NAMALWA (cell line): Measurements from ENCODE around the gene ASCC1.
"Not testable (repeated sequence)": the region's sequence is repeated elsewhere in the genome, so short reads cannot be mapped to it uniquely, and the experiment has no call there.

Experiments used
- DNase-seq: peaks from one replicate; pipeline ENCODE4 v3.0.0-alpha.2; 2015; ENCODE audit warnings: low spot score

Gene ASCC1

GRCh38 chr10:72124989-72125388, 91.1 kb downstream of the ASCC1 start:
- no peak for DNase-seq

GRCh38 chr10:72124381-72124780, 91.7 kb downstream of the ASCC1 start:
- no peak for DNase-seq

DNA sequence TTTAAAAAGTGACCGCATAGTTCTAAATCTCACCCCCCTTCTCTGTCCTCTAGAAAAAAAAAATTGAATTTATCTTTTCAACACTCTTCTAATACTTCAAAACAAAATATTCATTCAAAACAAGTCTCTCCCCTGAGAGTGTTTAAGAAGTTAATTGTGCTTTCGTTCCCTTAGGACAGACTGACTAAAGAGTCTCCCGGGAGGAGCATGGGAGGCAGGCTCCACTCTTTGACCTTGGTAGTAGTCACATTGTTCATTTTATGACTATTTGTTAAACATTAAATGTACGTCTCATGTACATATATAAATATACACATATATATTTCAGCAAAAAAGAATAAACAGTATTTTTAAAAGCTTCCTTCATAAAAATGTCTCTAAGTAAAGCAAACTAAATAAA, 92.5 kb downstream of the ASCC1 start:
- no peak for DNase-seq

DNA sequence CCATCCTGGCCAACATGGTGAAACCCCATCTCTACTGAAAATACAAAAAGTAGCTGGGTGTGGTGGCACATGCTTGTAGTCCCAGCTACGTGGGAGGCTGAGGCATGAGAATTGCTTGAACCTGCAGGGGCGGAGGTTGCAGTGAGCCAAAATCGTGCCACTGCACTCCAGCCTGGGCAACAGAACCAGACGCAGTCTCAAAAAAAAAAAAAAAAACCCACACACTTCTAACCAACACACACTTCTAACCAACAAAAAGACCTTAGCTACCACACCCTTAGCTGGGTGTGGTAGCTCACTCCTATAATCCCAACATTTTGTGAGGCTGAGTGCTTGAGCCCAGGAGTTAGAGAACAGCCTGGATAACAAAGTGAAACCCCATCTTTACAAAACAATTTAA, 93.9 kb downstream of the ASCC1 start:
- DNase-seq, result no peak

DNA sequence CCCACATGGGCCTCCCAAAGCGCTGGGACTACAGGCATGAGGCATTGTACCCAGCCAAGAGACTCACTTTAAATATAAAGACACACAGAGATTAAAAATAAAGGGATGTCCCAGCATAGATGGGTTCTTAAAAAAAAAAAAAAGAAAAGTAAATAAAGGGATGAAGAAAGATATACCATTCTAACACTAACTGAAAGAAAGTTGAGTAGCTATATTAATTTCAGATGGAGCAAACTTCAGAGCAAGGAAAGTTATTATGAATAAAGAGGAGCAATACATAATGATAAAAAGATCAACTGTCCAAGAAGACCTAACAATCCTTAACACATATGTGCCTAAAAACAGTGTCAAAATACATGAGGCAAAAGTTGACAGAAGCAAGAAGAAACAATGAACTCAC, 94.7 kb downstream of the ASCC1 start:
- no peak for DNase-seq

DNA sequence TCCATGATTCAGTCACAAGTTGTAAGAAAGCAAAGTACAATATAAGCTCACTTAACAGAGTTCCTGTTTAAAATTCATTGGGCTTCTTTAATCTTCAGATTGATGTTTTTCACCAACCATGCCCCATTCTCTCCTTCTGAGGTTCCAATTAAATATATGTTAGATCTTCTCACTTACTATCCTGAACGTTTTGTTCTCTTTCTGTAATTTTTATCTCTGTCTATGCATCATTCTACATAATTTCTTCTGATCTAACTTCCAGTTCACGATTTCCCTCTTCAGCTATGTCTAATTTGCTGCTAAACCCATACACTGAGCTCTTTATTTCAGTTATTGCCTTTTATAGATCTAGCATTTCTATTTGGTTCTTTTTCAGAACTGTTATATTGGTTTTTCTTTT, 99.7 kb downstream of the ASCC1 start:
- no peak for DNase-seq

- no peak for DNase-seq
Measured at GRCh38 chr10:72114706-72115450, 101.2 kb downstream of the ASCC1 start.

GRCh38 chr10:72110673-72111401, 105.2 kb downstream of the ASCC1 start:
- no peak for DNase-seq

DNA sequence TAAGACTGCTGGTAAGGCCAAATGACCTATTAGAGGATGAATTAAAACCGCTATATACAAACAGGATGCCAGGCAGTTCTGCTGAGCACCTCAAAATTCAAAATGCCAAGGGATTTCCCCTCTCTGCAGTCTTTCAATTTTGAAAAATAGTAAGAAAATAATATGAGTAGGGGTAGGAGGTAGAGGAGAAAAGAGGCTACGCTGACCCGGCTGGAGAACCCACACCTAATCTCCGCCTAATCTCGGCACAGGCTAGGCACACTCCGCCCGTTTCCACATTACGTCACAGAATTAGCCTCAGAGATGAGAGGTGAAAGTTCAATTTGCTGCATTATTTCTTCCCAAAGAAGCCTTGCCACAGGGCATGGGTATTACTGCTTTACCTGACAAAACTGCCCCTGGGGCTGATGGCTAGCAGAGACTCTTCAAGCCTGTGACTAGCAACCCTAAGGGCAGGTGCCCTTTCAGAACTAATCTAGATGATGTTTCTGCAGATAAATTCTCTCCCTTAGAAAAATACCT, 106.4 kb downstream of the ASCC1 start:
- DNase-seq, result no peak

- DNase-seq, result no peak
Measured at GRCh38 chr10:72108830-72109635, 107.0 kb downstream of the ASCC1 start.

DNA sequence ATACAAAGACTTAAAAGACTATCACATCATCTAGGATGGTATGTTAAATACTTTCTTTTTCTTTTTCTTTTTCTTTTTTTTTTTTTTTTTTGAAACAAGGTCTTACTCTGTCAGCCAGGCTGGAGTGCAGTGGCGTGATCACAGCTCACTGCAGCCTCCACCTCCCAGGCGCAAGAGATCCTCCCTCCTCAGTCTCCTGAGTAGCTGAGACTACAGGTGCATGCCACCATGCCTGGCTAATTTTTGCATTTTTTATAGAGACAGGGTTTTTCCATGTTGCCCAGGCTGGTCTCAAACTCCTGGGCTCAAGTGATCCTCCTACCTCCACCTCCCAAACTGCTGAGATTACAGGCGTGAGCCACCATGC, 108.1 kb downstream of the ASCC1 start:
- DNase-seq, result not testable (repeated sequence)

DNA sequence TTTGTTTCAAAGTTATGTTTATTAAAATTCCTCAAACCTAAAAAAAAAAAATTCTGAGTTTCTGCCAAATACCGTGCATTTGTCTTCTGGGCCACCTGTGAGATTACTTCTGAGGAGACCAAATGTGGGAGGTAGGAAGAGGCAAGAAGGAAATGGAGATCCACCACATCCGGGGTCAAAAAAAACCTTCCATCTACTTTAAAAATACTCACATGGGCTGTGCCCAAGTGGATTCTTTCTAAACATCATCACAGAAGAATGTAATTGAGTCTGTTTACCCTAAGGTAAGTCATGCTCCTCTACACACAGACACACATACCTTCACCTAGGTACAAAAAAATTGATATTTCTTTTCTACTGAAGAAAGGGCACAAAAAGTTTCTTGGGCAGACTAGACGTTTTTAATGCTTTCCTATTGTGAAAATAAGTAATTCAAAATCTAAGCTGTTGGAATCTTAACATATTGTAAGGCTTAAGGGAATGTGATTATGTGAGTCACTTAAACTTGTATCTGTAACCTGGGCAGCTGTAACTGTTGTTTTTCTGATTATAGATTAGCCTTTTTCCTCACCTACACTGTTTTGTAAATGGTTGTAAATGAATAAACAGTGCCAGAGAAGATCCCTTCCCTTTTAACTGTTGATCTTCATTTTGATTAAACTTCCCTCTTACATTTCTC, 108.6 kb downstream of the ASCC1 start:
- DNase-seq, result peak; percentile 22

DNA sequence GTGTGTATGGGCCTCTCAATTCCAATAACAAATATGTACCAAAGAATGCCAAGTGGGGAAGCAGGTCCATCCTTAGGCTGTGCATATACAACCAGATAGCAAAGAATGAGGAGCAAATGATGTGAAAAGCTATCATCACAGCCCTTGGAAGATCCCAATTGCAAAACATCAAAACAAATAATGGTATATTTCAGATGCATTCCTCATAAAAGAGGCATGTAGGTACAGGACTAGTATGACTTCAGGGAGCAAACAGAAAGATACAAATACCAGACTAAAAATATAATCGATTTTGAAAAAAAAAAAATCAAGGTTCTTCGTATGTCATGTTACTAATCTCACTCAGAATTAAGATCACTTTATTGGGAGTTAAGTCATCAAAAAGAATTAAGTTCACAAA, 109.2 kb downstream of the ASCC1 start:
- no peak for DNase-seq

DNA sequence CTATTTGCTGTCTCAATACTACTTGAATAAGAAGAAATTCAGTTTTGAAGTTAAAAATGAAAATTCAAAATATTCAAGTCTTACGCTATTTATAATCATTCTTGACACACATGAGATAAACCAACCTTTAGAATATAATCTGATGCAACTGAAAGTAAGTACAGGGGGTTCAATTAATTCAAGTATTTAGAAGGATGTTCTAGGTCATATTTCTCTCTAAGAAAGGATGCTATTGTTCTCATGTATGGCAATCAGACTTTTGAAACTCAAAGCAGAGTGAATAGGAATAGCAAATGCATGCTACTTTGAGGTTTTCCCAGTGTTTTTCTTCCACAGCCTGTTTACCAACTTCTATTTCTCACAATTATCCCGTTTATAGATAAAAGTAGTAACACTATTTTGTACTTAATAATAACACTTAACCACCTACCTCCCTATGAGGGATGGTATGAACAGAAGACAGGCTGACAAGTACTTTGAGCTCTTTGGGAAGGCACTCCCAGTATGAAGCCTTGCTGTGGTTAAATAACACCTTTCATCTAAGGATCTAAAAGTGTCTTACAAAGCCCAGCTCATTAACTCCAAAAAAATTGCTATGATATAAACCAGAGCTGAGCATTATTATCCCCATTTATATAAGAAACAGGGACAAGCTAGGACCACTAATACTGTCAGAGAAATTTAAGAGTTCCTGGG, 109.8 kb downstream of the ASCC1 start:
- no peak for DNase-seq

DNA sequence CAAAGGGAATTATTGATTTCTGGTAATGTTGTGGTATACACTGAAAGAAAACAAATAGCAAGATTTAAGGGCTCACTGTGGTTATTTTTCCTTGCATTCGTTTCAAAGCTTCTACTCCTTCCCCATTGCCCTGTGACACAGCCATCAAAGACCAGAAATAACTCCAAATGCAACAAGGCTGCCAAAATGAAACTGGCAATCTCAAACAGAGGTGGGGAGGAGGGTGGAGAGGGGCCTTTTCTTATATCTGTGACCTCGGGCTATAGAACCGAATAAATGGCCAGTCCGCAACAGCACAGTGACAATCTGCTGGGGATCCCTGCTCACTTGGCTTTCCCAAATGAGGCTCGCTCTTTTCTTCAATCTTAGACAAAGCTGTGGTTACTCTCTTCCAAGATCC, 110.4 kb downstream of the ASCC1 start:
- DNase-seq, result no peak

- no peak for DNase-seq
Measured at GRCh38 chr10:72105098-72105475, 111.0 kb downstream of the ASCC1 start.

- no peak for DNase-seq
Measured at GRCh38 chr10:72104472-72105097, 111.5 kb downstream of the ASCC1 start.

GRCh38 chr10:72099600-72099921, 116.5 kb downstream of the ASCC1 start:
- no peak for DNase-seq

DNA sequence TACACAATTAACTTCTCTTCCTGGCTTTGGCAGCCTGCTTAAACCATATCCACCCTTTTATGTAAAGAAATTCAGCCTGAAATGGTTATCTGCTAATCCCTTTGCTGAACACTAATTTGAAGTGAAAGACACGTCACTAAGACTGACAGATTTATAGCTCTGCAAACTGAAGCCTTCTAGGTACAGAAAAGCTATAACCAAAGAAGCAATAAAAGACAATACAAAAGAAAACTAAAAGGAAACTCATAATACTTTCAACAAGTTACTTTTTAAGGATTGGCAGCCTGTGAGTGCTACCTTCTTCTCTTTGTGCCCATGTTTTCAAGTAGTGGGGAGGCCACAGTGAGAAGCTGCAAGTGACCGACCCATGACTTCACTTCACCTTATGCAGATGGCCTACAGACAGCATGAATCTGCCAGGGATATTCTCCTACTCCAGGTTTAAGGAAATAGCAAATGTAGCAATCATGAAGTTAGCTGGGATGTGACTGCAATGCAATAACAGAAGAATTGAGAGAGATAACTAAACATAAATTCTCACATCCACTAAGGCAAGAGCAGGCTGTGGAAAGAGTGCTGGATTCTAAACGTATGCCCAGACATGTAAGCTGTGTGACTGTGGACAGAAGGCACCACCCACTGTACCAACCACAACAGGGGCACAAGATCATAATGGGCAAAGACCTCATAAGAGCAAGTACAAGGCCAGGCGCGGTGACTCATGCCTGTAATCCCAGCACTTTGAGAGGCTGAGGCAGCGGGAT, 117.1 kb downstream of the ASCC1 start:
- no peak for DNase-seq

- no peak for DNase-seq
Measured at GRCh38 chr10:72098301-72098835, 117.7 kb downstream of the ASCC1 start.
